ENCODE data around the gene REL.
A peak's percentile ranks its signal among the peaks of the same experiment; 100 is the strongest.
"Not testable (repeated sequence)": the region's sequence is repeated elsewhere in the genome, so short reads cannot be mapped to it uniquely, and the experiment has no call there.

REL gene

DNA sequence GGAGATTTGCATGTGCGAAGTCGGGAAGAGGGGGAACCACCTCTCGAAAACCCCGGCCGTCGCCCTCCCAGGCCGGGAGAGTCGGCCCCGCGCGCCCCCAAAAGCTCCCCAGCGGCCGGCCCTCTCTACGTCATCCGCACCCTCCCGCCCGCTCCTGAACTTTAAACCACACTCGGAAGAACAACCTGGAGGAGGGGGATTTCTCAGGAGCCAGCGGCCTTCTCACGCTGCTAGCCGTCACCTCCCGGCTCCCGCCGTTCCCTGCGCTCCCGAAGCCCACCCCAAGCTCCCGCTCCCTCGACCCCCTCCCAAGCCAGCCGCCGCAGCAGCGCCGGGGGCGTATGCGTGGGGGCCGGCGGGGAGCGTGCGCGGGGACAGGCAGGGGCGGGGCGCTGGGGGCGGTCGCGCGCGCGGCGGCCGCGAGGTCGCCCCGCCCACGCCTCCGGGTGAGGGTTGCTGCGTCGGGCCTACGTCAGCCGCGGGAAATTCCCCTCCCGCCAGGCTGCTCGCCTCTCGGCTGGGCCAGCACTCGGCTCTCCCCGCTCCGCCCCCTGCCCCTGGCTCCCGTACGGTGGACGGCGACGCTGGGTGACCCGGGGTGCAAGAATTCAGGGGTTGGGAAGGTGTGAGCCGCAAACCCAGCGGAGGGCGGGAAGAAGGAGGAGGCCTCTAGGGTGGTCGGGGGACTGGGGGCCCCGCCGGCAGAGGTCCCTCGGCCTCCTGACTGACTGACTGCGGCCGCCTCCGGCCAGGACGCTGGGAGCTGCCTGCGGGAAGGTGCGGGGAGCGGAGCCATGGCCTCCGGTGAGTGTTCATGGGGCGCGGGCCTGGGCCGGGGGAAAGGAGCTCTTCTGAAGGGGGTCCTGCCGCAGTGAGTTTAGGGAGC lies at the start of gene REL:
Gene REL, plus strand, starts transcription at position 528 of the 886 bp plus-strand sequence. Its CDS starts 267 bp downstream, at position 795.
- peak; percentile 81 for DNase-seq

DNA sequence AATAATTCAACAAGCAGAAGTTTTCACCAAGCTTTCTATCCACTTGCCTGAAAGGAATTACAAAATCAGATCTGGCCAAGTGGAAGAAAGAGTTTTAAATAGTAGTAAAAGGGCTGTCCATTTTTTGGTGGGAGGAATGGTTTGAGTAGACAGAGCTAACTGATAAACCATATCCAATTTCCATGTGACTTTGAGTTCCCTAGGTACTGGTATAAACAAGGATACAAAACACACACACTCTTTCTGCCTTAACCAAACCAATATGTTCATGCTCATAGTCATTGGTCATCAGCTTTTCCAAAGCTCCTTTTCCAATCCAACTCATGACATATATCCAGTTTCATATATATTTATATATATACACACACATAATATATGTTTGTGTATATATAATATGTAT lies 49.5 kb upstream of the REL start:
- DNase-seq = no peak

DNA sequence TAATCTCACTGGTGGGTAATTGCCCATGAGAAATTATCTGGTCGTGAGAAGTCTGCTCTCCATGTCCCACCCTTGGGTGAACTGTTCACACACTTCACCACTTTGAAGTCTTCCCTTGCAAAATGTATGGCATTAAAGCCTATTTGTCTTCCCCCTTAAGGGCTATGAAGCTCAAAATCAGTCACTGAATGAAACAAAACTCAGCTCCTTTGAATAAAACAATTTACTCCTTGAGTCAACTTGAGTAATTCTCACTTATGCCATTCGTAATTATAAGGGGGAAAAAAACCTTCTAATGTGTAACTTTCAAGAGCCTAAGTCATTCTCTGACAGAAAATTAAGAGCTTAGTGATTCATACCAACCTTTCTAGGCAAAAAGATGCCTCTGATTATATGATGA lies 48.8 kb upstream of the REL start:
- no peak for DNase-seq

DNA sequence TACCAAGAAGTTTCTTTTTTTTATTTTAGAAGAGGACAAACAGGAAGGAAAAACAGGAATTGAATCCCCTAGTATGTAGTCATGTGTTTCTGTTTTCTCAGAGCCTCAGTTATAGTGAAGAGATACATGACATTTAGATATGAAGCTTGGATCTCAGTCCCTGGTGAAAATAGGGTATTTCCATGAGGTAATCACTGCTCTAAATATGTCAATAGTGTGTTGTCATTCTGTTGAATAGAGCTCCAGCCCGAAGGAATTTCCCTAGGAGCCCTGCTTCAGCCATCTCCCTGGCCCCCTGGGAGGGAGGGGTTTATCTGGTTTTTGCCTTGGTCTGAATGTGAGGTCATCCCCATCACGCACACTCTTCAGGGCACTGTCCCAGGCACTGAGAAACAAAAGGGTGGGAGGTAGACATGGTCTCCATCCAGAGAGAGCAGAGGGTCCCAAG lies 47.1 kb upstream of the REL start:
- DNase-seq = no peak

DNA sequence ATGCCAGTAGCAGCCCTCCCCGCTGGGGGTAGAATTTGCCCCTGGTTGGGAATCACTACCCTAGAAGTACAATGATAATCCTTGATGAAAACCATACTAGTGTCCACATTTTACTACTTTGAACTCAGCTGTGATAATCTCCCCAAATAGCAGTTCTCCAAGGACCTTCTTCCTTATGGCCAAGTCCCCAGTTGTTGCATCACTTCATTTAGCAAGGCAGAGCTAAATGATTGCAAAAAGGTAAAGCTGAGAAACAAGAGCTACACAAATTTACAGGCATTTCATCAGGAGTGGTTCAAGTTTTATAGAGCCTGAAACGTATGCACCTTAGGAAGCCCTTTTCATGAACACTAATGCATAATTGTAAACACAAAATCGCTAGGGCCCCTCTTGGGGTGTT lies 44.9 kb upstream of the REL start:
- DNase-seq = no peak

DNA sequence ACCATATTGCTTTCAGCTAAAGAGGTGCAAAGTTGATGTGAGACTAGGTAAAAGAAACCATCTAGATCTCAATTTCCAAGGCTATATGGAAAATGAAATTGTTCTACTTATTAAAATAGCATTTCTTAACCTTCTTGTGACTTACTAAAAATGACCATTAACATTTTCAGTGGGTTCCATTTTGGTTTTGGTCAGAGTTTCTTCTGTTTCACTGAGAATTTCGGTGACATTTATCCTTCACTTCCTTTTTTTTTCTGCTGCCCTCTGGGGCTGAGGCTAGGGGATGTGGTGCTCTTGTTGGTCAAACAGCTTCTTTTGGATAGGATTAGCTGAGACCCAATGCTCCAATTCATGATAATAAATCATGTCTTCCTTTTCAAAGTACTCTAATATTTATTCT lies 44.3 kb upstream of the REL start:
- DNase-seq = no peak

DNA sequence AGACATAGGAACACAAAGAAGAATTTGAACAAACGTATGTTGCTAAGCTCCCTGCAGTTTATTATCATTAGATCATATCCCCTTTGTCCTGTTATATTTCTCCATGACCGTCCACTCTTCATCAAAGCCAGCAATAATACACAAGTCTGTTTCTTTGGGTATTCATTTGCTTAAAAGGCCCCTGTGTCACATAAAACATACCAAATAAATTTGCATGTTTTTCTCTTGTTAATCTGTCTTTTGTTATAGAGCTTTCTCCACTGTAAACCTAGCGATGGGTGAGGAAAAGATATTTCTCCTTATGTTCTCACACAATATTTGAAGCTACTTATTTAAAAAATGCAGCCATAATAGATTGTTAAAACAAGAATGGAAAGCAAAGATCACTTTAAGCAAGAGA lies 42.9 kb upstream of the REL start:
- DNase-seq = no peak

DNA sequence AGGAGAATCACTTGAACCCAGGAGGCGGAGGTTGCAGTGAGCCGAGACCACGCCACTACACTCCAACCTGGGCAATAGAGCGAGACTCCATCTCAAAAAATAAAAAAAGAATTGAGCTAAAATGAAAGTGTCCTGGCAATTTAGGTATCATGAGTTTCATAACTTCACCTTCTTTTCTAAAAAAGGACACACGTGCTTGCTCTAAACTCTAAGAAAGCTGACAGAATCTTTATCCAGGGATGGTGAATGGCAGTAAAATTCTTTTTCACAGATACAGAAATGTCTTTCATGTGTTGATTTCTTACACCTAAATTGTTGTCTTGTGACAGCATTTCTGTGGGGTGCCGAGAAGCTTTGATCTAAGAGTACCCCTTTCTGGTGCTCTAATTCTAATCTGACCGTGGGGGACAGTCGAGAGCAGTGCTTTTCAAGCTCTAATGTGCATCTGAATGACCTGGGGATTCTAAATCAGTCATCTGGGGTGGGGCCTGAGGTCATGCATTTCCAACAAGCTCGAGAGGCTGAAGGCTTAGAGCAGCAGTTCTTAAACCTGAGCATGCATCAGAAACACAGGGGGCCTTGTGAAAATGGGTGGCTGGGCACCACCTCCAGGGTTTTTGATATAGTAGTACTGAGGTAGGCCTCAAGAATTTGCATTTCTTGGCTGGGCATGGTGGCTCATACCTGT lies 42.1 kb upstream of the REL start:
- no peak for DNase-seq

- no peak for DNase-seq
Measured at GRCh38 chr2:60840880-60841279, 40.5 kb upstream of the REL start.

GRCh38 chr2:60843006-60843405 lies 38.4 kb upstream of the REL start:
- no peak for DNase-seq

DNA sequence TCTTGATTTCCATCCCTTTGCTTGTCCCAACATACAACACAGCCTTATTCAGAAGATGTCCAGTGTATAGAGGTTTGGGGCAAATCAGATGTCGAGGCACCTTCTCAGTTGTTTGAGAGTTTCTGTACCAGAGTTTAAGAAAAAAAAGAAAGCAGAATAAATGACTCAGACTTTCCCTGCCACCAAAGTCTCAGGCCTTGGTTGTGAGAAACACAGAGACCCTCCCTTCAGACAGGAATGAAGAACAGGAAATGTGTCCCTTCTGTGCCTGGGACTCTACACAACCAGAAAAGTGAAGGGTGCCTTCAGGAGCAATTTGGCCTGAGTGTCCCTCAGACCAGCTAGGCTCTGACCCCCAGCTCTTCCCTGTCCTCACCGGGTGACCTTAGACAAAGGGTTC lies 37.3 kb upstream of the REL start:
- no peak for DNase-seq

DNA sequence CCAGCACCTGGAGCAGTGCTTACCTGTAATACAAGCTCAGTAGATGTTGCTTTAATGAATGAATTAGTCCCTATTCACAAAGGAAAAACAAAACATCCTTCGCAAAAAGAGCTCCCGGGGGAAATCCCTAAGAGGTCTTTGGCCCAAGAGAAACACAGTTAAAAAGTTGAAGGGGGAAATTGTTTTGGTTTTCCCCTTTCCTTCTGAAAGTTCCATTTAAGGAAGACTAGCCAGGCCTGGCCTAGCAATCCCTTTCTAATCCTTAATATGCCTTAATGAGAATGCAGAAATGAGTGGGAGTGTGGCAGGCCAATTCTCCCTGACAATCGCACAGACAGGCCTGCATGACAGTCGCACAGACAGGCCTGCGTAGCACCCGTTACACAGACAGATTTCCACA lies 33.5 kb upstream of the REL start:
- no peak for DNase-seq

DNA sequence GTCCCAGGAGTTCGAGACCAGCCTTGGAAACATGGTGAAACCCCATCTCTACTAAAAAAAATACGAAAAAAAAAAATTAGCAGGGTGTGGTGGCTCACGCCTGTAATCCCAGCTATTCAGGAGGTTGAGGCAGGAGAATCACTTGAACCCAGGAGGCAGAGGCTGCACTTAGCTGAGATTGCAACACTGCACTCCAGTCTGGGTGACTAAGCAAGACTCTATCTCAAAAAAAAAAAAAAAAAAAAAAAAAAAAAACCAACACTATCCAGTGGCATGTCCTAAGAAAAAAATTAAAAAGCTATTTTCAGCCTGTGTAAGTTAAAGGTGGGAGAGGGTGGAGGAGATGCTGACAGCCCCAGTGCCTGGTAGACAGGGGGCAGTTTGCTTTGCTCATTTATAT lies 32.2 kb upstream of the REL start:
- DNase-seq = no peak

DNA sequence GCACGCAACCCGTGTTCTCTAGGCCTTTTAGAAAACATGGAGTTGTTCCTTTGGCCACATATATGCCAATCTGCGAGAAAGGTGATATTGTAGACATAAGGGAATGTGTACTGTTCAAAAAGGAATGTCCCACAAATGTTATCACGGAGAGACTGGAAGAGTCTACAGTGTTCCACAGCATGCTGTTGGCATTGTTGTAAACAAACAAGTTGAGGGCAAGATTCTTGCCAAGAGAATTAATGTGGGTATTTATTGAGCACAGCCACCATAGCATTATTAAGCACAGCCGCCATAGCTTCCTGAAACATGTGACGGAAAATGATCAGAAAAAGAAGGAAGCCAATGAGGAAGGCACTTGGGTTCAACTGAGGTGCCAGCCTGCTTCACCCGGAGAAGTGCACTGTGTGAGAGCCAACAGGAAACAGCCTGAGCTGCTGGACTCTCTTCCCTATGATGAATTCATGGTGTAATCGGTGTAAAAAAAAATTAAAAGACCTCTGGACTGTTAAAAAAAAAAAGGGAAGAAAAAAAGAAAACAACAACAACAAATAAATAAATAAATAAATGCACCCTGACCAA lies 29.0 kb upstream of the REL start:
- no peak for DNase-seq

DNA sequence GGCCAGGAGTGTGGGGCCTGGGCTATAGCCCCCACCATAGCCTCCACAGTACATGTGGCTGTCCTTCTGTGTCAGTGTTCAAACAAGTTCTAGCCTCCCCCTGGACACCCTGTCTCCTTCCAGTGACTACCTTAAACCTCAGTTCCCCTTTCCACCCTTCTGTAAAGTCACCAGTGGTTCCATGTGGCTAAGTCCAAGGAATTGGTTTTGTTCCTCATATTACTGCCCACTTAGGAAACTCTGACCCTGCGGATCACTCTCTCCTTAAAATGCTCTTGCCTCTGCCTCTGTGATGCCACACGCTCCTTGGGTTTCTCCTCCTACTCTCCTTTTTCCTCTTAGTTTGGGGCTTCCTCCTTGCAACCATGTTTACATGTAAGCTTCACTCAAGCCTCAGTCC lies 27.8 kb upstream of the REL start:
- no peak for DNase-seq

DNA sequence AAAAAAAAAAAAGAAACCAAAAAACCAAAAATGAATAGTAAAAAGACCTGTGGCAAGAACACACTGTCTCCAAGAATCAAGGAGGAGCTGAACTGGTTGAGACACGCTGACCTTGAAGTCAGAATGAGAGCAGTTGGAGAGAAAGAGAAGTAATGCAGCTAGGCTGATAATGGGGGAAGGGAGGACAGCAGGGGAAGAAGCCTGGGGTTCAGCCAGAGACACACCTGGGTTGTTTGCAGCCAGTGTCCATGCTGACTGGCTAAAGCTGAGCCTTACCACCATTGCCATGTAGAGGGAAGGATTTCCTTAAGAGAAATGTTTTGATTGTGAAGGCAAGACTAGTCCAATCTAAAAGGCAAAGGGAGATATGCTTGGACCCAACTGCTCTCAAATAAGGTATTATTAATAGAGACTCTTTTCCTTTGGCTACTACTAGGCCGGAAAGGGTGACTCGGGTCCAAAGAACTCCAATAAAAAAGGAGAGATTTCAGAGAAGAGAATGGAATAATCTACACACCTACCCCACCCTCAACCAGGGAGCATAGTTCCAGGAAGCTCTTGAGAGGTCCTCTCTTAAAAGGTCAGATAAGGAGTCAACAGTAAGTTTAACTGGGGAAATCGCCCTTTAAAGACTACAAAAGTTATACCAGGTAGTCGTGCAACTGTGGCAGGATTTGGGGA lies 25.2 kb upstream of the REL start:
- no peak for DNase-seq

DNA sequence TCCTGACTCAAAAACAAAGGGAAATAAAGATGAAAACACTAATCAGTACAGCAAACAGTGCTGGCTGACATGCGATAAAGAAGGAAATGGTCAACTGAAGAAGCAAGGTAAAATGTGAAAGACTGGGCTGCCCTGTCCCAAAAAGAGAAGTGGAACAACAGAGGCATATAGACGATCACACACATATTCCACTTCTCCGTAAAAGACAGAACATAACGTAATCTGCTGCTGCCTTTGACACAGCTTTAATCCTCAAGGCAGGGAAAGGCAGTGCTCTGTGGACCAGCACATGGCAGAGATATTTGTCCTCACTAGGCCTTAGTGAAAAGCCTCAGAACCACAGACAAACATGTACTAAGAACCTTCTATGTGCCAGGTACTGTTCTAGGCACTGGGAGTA lies 24.3 kb upstream of the REL start:
- DNase-seq = no peak

- no peak for DNase-seq
Measured at GRCh38 chr2:60858897-60859311, 22.5 kb upstream of the REL start.

GRCh38 chr2:60861736-60862135 lies 19.6 kb upstream of the REL start:
- DNase-seq = no peak

DNA sequence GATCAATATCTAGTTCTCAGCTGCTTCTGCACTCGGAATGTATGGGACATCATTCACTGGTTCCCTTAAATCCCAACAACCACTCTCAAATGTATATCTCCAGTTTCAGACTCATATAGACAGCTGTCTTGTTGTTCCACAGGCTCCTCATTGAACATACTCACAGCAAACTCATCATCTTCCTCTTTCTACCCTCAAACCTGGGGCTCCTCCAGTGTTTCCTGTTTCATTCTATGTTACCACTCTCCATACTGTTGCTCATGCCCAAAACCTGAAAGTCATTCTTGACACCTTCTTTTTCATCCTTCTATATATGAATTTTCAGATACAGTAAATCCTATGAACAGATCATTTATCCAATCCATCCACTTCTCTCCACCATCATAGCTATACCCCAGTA lies 18.7 kb upstream of the REL start:
- no peak for DNase-seq

- DNase-seq = not testable (repeated sequence)
Measured at GRCh38 chr2:60865361-60865760, 16.0 kb upstream of the REL start.

- no peak for DNase-seq
Measured at GRCh38 chr2:60867007-60867406, 14.4 kb upstream of the REL start.

GRCh38 chr2:60867848-60868247 lies 13.5 kb upstream of the REL start:
- DNase-seq = peak; percentile 12
